ENCODE data around the gene SKA2.
"Not testable (repeated sequence)": the region's sequence is repeated elsewhere in the genome, so short reads cannot be mapped to it uniquely, and the experiment has no call there.

Gene SKA2

GRCh38 chr17:59094861-59095530, 60.0 kb downstream of the SKA2 start:
- TF ChIP-seq CTCF (IDR thresholded peaks at IDR 0.05; ENCODE audit: insufficient read depth, low read length, poor library complexity, severe bottlenecking) = no peak
- Histone ChIP-seq H3K4me3 (replicated peaks; ENCODE audit: low read depth, low read length) (no peak overlapping the region), H3K27me3 (replicated peaks; ENCODE audit: control insufficient read depth, insufficient read depth, low read length) (no peaks in the 10 kb centered on the region), H3K36me3 (ENCODE audit: control insufficient read depth, insufficient read depth, low read length) (no peaks in the 10 kb centered on the region; the same call in 1 of the 2 replicates)
- no peak for DNase-seq (ENCODE audit: extremely low read depth, insufficient read length)

GRCh38 chr17:59093702-59094231, 61.2 kb downstream of the SKA2 start:
- no peak overlapping the region for H3K4me3 ChIP-seq (replicated peaks; ENCODE audit: low read depth, low read length)

GRCh38 chr17:59093145-59093701, 61.8 kb downstream of the SKA2 start:
- DNase-seq (ENCODE audit: extremely low read depth, insufficient read length) = no peak

More at GRCh38 chr17:59093702-59094231, 61.2 kb downstream of the SKA2 start:
- DNase-seq (ENCODE audit: extremely low read depth, insufficient read length) = no peak
- Histone ChIP-seq H3K36me3 (ENCODE audit: control insufficient read depth, insufficient read depth, low read length) (peaks cover 2% of the 10 kb centered on the region), H3K27me3 (replicated peaks; ENCODE audit: control insufficient read depth, insufficient read depth, low read length) (no peaks in the 10 kb centered on the region)
- TF ChIP-seq CTCF (IDR thresholded peaks at IDR 0.05; ENCODE audit: insufficient read depth, low read length, poor library complexity, severe bottlenecking) = no peak

GRCh38 chr17:59090593-59090992, 64.4 kb downstream of the SKA2 start:
- not testable (repeated sequence) for H3K4me3 ChIP-seq (replicated peaks; ENCODE audit: low read depth, low read length); H3K36me3 ChIP-seq (ENCODE audit: control insufficient read depth, insufficient read depth, low read length); H3K27me3 ChIP-seq (replicated peaks; ENCODE audit: control insufficient read depth, insufficient read depth, low read length); DNase-seq (ENCODE audit: extremely low read depth, insufficient read length)

More at GRCh38 chr17:59093145-59093701, 61.8 kb downstream of the SKA2 start:
- no peaks in the 10 kb centered on the region for H3K27me3 ChIP-seq (replicated peaks; ENCODE audit: control insufficient read depth, insufficient read depth, low read length)
- H3K4me3 ChIP-seq (replicated peaks; ENCODE audit: low read depth, low read length) = no peak overlapping the region
- no peak for TF ChIP-seq CTCF (IDR thresholded peaks at IDR 0.05; ENCODE audit: insufficient read depth, low read length, poor library complexity, severe bottlenecking)
- H3K36me3 ChIP-seq (ENCODE audit: control insufficient read depth, insufficient read depth, low read length) = peaks cover 2% of the 10 kb centered on the region

GRCh38 chr17:59084154-59084553, 70.8 kb downstream of the SKA2 start:
- DNase-seq (ENCODE audit: extremely low read depth, insufficient read length) = no peak
- H3K27me3 ChIP-seq (replicated peaks; ENCODE audit: control insufficient read depth, insufficient read depth, low read length) = no peaks in the 10 kb centered on the region
- H3K4me3 ChIP-seq (replicated peaks; ENCODE audit: low read depth, low read length) = no peak overlapping the region
- no peak for TF ChIP-seq CTCF (IDR thresholded peaks at IDR 0.05; ENCODE audit: insufficient read depth, low read length, poor library complexity, severe bottlenecking)
- peaks cover 2% of the 10 kb centered on the region for H3K36me3 ChIP-seq (ENCODE audit: control insufficient read depth, insufficient read depth, low read length)

- Histone ChIP-seq H3K27me3 (replicated peaks; ENCODE audit: control insufficient read depth, insufficient read depth, low read length) (no peaks in the 10 kb centered on the region), H3K4me3 (replicated peaks; ENCODE audit: low read depth, low read length) (no peak overlapping the region), H3K36me3 (ENCODE audit: control insufficient read depth, insufficient read depth, low read length) (peaks cover 6% of the 10 kb centered on the region)
- DNase-seq (ENCODE audit: extremely low read depth, insufficient read length) = no peak
- TF ChIP-seq CTCF (IDR thresholded peaks at IDR 0.05; ENCODE audit: insufficient read depth, low read length, poor library complexity, severe bottlenecking) = no peak
Measured at GRCh38 chr17:59074494-59074893, 80.5 kb downstream of the SKA2 start.
